NB4 (cell line): ENCODE data around the gene GFY.

Experiments
- DNase-seq: peaks from one replicate; pipeline ENCODE4 v3.0.0; 2010; ENCODE audit warnings: low read depth
- H3K4me3 ChIP-seq: one replicate; pipeline ENCODE4 v1.5.1; 2011; ENCODE audit warnings: mild to moderate bottlenecking, low read depth, low read length, moderate library complexity
- CTCF ChIP-seq: IDR thresholded peaks from one replicate; pipeline ENCODE4 v1.5.1; 2012; ENCODE audit warnings: low read depth, low read length
- MYC ChIP-seq: IDR thresholded peaks from 2 replicates; pipeline ENCODE4 v1.6.1; 2011; ENCODE audit warnings: low read depth, low read length
- POLR2A ChIP-seq: IDR thresholded peaks from 2 replicates; pipeline ENCODE4 v1.6.1; 2011; ENCODE audit warnings: mild to moderate bottlenecking; ENCODE audit not compliant: insufficient read length; ENCODE audit errors: extremely low read depth
- TF ChIP-seq, protein P1 (sequence below): IDR thresholded peaks from 2 replicates; pipeline ENCODE4 v1.6.1; 2011; ENCODE audit warnings: low read depth, low read length

Gene GFY

GRCh38 chr19:49430172-49430677, 5.0 kb downstream of the GFY start:
- no peak for DNase-seq
- no peak overlapping the region for H3K4me3 ChIP-seq

GRCh38 chr19:49430678-49431329, 5.6 kb downstream of the GFY start:
- TF ChIP-seq MYC (no peak), CTCF (peak; percentile 57)
- TF ChIP-seq, protein P1, sequence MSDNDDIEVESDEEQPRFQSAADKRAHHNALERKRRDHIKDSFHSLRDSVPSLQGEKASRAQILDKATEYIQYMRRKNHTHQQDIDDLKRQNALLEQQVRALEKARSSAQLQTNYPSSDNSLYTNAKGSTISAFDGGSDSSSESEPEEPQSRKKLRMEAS, result peak; percentile 97
- no peak overlapping the region for H3K4me3 ChIP-seq
- DNase-seq, result peak; percentile 69

More at GRCh38 chr19:49430172-49430677, 5.0 kb downstream of the GFY start:
- TF ChIP-seq, protein P1, result peak; percentile 12; the same call in 1 of the 2 replicates
- no peak for TF ChIP-seq CTCF

- DNase-seq, result no peak
- H3K4me3 ChIP-seq, result no peak overlapping the region
- TF ChIP-seq MYC, result no peak
- TF ChIP-seq, protein P1, result no peak
- TF ChIP-seq POLR2A, result no peak
Observed at GRCh38 chr19:49431330-49431749, 6.2 kb downstream of the GFY start.

DNA sequence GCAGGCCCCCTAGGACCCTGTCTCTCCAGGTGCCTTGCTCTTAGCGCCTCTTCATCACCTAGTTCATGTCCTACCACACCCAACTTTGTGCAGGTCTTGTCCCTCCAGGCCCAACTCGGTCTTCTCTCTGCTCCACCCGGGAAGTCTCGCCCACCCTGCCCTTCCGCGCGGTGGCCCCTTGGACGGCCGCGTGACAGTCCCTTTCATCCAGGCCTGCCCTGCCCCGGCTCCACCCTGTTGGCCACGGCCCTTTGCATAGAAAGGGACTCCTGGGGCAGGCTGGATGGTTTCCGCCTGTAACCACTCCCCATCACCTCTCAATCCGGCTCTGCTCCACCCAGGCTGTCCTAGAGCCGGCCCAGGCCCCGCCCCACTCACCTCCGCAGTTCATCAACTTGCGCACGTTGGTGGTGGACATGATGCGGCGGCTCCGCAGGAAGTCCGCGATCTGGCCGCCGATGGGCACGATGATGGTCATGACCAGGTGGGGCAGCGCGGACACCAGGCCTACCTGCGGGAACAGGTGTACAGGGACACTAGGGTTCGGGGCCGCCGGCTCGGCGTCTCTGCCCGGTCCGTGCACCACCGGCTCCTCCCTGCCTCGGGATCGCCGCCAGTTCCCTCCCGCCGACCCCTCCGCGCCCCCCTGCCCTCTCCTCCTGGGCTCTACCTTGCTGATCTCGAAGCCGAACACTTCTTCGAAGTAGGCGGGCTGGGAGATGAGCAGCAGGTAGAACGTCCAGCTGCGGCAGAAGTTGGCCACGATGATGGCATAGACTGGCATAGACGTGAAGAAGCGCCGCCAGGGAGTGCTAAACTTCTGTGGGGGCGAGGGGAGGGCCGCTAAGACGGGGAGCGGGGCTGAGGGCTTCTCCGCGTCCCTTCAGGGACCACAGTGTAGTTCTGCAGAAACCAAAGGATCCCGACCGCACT, 7.2 kb downstream of the GFY start:
- no peak overlapping the region for H3K4me3 ChIP-seq
- no peak for DNase-seq
- TF ChIP-seq, protein P1, result no peak
- TF ChIP-seq MYC, result no peak
- no peak for TF ChIP-seq CTCF
- TF ChIP-seq POLR2A, result no peak

DNA sequence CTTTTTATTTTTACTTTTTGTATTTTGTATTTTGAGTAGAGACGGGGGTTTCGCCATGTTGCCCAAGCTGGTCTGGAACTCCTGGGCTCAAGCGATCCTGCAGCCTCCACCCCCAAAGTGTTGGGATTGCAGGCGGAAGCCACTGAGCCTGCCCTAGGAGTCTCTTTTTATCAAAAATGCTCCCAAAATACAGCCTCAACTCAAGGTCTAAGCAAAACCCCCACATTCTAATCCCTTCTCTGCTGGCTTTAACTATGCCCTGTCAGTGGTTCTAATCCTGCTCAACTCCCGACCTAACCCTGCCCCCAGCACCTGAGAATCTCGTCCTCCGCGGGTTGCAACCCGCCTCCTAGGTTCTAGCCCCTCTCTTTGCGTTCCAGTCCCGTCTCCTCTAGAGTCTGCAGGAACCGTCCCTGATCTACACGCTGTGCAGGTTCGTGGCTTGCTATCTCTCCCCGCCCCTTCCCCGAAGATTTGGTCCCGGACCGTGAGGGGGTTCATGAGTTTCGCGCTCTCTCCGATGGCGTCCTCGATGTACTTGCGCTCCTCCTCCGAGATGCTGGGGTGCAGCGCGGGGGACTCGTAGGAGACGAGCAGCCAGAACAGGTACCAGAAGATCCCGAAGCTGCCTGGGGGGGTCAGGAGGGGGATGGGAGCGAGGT, 8.2 kb downstream of the GFY start:
- H3K4me3 ChIP-seq, result no peak overlapping the region
- TF ChIP-seq CTCF (no peak), MYC (no peak), POLR2A (no peak)
- TF ChIP-seq, protein P1, result no peak
- DNase-seq, result no peak
